Stomach (tissue), 4 donors: Measurements from ENCODE around the gene SYNE4.

ENCODE experiments used
- CTCF ChIP-seq, 7 experiments: fragments of 450-650 bp in 4 of 7; fragments of 200-600 bp in 3 of 7; sonication (generic) in 3 of 7; IDR thresholded peaks; one replicate each; pipeline ENCODE4 v1.5.1; 2016 to 2019; ENCODE audit warnings: antibody characterized with exemption in 7 of 7, control low read depth in 2 of 7, mild to moderate bottlenecking in 1 of 7
- EP300 ChIP-seq: sonication (generic); formaldehyde crosslinking; IDR thresholded peaks from one replicate; pipeline ENCODE4 v1.6.1; 2017; ENCODE audit warnings: antibody characterized with exemption
- POLR2A ChIP-seq, 4 donors: fragments of 450-650 bp; IDR thresholded peaks; one replicate each; pipeline ENCODE4 v1.6.1; 2016; ENCODE audit warnings: antibody characterized with exemption in 4 of 4, control low read depth in 2 of 4, mild to moderate bottlenecking in 1 of 4, moderate library complexity in 1 of 4

GRCh38 chr19:36047835-36048234 is 39.2 kb upstream of the SYNE4 start:
- no peak for TF ChIP-seq CTCF (IDR thresholded peaks at IDR 0.05)
- no peak for TF ChIP-seq POLR2A (IDR thresholded peaks at IDR 0.05)
- TF ChIP-seq EP300 = no peak
